Vagina (tissue), 2 donors: Measurements from ENCODE around the gene MTHFD2. TPM values are rescaled to one million over a fixed set of nuclear protein-coding genes. Genes with fewer than 3 reads are reported as not detected.

Source experiments
- DNase-seq, 2 donors: peaks; one replicate each; pipeline ENCODE4 v3.0.0-alpha.2; 2017; ENCODE audit errors: extremely low spot score in 2 of 2
- H3K27ac ChIP-seq: fragments of 200-600 bp; sonication (generic); one replicate; pipeline ENCODE4 v1.5.1; 2019
- H3K27me3 ChIP-seq: fragments of 200-600 bp; sonication (generic); one replicate; pipeline ENCODE4 v1.5.1; 2019
- H3K36me3 ChIP-seq, 2 donors: fragments of 200-600 bp; sonication (generic); one replicate each; pipeline ENCODE4 v1.5.1; 2017 to 2019
- H3K4me1 ChIP-seq: fragments of 200-600 bp; sonication (generic); one replicate; pipeline ENCODE4 v1.5.1; 2019
- H3K4me3 ChIP-seq, 2 donors: fragments of 200-600 bp; sonication (generic); 1 replicate in 1 of 2; 2 replicates in 1 of 2; pipeline ENCODE4 v1.5.1; 2016 to 2019
- H3K9me3 ChIP-seq: fragments of 200-600 bp; sonication (generic); one replicate; pipeline ENCODE4 v1.5.1; 2019
- POLR2A ChIP-seq, 2 donors: fragments of 450-650 bp; IDR thresholded peaks; one replicate each; pipeline ENCODE4 v1.6.1; 2017; ENCODE audit warnings: antibody characterized with exemption in 2 of 2, mild to moderate bottlenecking in 2 of 2, moderate library complexity in 2 of 2
- POLR2AphosphoS5 ChIP-seq, 2 donors: sonication (generic); formaldehyde crosslinking; IDR thresholded peaks; one replicate each; pipeline ENCODE4 v1.9.0; 2017; ENCODE audit warnings: antibody characterized with exemption in 2 of 2, mild to moderate bottlenecking in 2 of 2, low read depth in 1 of 2; ENCODE audit not compliant: insufficient read depth in 1 of 2
- intact Hi-C: fragments of 100-400 bp; cut with DNase I; formaldehyde crosslinking; loops from one replicate; pipeline ENCODE4 v1.15.1; 2023
- total RNA-seq: library from RNA; depleted of rRNA; stranded (reverse); fragments of >200 nt; gene quantifications from one replicate; pipeline ENCODE4 v1.2.3, GENCODE V29; 2016
- TF ChIP-seq, protein P1 (sequence below), 3 experiments: fragments of 450-650 bp in 2 of 3; fragments of 200-600 bp in 1 of 3; sonication (generic) in 1 of 3; IDR thresholded peaks; one replicate each; pipeline ENCODE4 v1.5.1; 2017 to 2019; ENCODE audit warnings: antibody characterized with exemption in 3 of 3, mild to moderate bottlenecking in 2 of 3, moderate library complexity in 2 of 3

MTHFD2 gene
- total RNA-seq, 1 donor from 2014 or later: 55.7 TPM

DNA sequence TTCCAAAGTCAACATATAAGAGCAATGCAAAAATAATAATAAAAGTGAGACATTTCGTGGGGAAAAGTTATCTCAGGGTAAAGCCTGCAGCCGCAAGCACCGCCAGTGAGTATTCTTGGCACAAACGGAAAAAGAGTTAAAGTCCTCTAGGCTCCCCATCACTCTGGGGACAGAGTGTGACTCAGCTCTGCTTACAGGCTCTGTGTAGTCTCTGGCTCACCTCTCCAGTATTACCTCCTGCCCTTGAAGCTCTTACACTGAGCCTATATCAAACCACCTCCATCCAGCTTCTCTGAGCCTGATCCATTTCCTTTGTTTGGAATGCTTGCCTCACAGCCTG, 55.5 kb downstream of the MTHFD2 start:
- Histone ChIP-seq H3K9me3 (no peaks in the 10 kb centered on the region), H3K27me3 (no peaks in the 10 kb centered on the region), H3K4me3 (no peak overlapping the region), H3K4me1 (no peaks in the 10 kb centered on the region), H3K27ac (no peak overlapping the region), H3K36me3 (no peaks in the 10 kb centered on the region)
- TF ChIP-seq, protein P1, sequence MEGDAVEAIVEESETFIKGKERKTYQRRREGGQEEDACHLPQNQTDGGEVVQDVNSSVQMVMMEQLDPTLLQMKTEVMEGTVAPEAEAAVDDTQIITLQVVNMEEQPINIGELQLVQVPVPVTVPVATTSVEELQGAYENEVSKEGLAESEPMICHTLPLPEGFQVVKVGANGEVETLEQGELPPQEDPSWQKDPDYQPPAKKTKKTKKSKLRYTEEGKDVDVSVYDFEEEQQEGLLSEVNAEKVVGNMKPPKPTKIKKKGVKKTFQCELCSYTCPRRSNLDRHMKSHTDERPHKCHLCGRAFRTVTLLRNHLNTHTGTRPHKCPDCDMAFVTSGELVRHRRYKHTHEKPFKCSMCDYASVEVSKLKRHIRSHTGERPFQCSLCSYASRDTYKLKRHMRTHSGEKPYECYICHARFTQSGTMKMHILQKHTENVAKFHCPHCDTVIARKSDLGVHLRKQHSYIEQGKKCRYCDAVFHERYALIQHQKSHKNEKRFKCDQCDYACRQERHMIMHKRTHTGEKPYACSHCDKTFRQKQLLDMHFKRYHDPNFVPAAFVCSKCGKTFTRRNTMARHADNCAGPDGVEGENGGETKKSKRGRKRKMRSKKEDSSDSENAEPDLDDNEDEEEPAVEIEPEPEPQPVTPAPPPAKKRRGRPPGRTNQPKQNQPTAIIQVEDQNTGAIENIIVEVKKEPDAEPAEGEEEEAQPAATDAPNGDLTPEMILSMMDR (IDR thresholded peaks at IDR 0.05): no peak
- no peak for TF ChIP-seq POLR2A (IDR thresholded peaks at IDR 0.05)
- TF ChIP-seq POLR2AphosphoS5 (IDR thresholded peaks at IDR 0.05; ENCODE audit: insufficient read depth in 1 of 2, low read depth in 1 of 2): no peak
- intact Hi-C loops: no loop called here
- no peak for DNase-seq

DNA sequence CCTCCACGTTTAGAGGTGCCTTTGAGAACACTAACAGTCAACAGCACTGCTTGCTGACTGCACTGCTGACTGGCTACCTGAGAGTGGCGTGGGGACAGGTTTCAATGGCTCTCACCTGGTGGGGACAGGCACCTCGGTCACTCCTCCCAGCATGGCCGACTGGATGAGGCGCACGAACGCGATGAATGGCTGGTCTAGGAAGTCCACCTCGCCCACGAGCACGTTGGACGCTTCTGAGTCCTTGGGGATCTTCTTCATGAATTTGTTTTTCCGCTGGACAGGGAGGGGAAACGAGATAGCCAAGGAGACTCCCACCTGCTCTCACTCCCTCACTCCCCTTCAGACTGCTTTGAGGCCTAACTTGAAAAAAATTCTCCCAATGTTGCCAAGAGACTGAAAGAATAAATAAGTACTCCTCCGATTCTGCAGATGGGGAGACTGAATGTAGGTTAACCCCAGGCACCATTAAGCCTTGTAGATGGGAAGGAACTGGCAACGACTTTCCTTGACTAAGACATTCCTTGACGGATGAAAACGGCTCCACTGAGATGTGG, 57.3 kb downstream of the MTHFD2 start:
- Histone ChIP-seq H3K4me1 (no peaks in the 10 kb centered on the region), H3K9me3 (no peaks in the 10 kb centered on the region), H3K4me3 (no peak overlapping the region), H3K36me3 (no peaks in the 10 kb centered on the region), H3K27ac (no peak overlapping the region), H3K27me3 (no peaks in the 10 kb centered on the region)
- TF ChIP-seq, protein P1 (IDR thresholded peaks at IDR 0.05): no peak
- TF ChIP-seq POLR2AphosphoS5 (IDR thresholded peaks at IDR 0.05; ENCODE audit: insufficient read depth in 1 of 2, low read depth in 1 of 2) (no peak), POLR2A (IDR thresholded peaks at IDR 0.05) (no peak)
- DNase-seq: no peak
- intact Hi-C loops: no loop called here

DNA sequence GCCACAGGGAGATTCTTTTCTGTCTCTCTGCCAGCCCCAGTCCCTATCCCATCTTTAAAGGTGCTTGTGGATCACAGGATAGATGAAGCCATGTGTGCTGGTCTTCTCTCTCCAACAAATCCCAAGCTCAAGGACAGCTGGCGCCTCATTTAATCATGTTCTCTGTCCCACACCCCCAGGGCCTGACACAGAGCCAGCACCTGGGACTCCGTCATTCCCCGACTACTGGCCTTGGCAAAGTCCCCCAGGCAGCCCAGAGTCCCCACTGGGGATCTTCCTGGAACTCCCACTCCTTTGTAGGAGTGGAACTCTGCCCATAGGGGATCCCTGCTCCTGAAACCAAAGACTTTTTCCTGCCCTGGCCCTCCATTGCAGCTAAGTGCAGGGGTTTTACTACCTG, 60.8 kb downstream of the MTHFD2 start:
- Histone ChIP-seq H3K27ac (no peak overlapping the region), H3K4me3 (no peak overlapping the region), H3K4me1 (no peaks in the 10 kb centered on the region), H3K27me3 (no peaks in the 10 kb centered on the region), H3K9me3 (no peaks in the 10 kb centered on the region), H3K36me3 (no peaks in the 10 kb centered on the region)
- TF ChIP-seq POLR2AphosphoS5 (IDR thresholded peaks at IDR 0.05; ENCODE audit: insufficient read depth in 1 of 2, low read depth in 1 of 2) (no peak), POLR2A (IDR thresholded peaks at IDR 0.05) (no peak)
- TF ChIP-seq, protein P1 (IDR thresholded peaks at IDR 0.05): no peak
- intact Hi-C loops: no loop called here
- DNase-seq: no peak

DNA sequence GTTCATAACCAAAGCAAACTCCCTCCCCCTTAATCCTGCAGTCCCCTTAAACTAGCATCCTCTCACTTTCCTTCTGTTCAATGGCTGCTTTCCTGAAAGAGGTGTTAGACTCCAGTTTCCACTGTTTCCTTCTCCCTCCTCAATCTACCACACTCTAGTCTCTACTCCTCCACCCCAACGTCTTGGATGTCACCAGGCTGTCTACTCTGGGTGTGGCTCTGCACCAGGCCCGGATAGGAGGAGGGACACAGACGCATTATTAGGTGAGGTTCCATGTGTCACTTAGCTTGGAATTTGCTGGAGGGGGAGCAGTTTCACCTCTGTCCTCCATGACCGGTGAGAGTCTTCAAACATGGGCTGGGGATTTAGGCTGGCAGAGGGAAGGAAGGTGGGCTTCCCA, 61.3 kb downstream of the MTHFD2 start:
- H3K27me3 ChIP-seq: no peaks in the 10 kb centered on the region
- intact Hi-C loops: no loop called here
- H3K4me1 ChIP-seq: no peaks in the 10 kb centered on the region
- no peak overlapping the region for H3K4me3 ChIP-seq
- no peaks in the 10 kb centered on the region for H3K9me3 ChIP-seq
- TF ChIP-seq POLR2A (IDR thresholded peaks at IDR 0.05) (no peak), POLR2AphosphoS5 (IDR thresholded peaks at IDR 0.05; ENCODE audit: insufficient read depth in 1 of 2, low read depth in 1 of 2) (no peak)
- TF ChIP-seq, protein P1 (IDR thresholded peaks at IDR 0.05): no peak
- no peak for DNase-seq
- no peak overlapping the region for H3K27ac ChIP-seq
- H3K36me3 ChIP-seq: no peaks in the 10 kb centered on the region

DNA sequence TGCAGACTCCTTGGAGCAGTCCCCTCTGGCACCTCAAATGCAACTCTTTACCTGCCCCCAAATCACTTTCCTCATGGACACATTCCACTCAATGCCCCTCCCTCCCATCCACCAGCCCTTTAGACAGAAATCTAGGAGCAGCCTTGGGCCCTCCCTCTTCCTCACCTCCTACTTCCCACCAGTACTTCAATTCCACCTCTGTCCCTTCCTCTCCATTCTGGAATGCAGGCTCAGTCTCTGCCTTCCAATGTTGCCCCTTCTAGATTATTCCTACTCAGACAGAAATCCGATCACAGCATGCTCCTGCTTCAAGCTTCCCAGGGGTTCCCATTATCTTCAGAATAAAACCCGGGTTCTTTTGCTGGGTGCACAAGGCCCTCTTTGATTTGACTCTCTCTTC, 62.1 kb downstream of the MTHFD2 start:
- no peak for DNase-seq
- Histone ChIP-seq H3K27ac (no peak overlapping the region), H3K27me3 (no peaks in the 10 kb centered on the region), H3K4me1 (no peaks in the 10 kb centered on the region), H3K4me3 (no peak overlapping the region), H3K9me3 (no peaks in the 10 kb centered on the region), H3K36me3 (no peaks in the 10 kb centered on the region)
- intact Hi-C loops: no loop called here
- no peak for TF ChIP-seq POLR2AphosphoS5 (IDR thresholded peaks at IDR 0.05; ENCODE audit: insufficient read depth in 1 of 2, low read depth in 1 of 2)
- TF ChIP-seq POLR2A (IDR thresholded peaks at IDR 0.05): no peak
- TF ChIP-seq, protein P1 (IDR thresholded peaks at IDR 0.05): no peak
